Measurements from ENCODE around the gene PIEZO2.
A peak's percentile ranks its signal among the peaks of the same experiment; 100 is the strongest.
"Not testable (repeated sequence)": the region's sequence is repeated elsewhere in the genome, so short reads cannot be mapped to it uniquely, and the experiment has no call there.

PIEZO2 gene

DNA sequence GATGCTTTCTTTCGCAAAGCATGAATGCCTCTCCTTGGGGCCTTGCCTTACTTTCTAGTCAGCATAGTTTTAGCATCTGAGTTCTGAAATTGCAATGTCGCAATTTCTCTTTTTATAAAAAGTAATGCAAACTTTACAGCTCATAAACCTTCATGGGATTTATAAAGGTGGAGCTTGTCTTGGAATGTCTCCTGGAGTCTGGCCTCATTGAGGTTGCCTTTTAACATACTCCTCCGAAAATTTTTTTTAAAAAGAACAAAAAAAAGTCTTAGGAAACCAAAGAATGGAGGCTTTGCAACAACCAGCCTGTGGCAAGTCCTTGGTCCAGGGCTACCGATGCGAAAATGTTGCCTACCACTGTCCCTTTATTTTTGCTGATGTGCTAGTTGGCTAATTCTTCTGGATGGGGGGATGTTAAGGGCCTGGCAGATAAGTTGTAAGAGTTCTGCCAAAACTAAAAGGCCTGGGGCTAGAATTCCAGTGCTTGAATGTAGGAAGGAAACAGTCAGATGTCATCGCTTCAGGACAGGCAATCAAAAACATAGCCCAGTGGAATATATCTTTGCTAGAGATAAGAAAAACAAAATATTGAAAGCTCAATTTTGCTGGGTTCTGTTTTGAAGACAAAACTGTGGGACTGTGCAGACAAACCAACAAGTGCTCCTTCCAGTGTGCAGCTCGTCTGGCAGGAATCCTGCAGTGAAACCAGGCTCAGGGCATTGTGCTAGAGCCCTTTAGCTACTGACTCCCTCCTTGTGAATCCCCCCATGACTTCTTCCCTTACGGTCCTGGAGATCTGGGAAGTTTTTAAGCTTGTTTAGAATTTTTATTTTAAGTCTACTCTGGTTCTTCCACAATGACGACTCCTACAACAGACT lies 213.0 kb downstream of the PIEZO2 start:
- no peak for TF ChIP-seq CTCF (conservative IDR thresholded peaks at IDR 0.05; ENCODE audit: low read length)
- no peak for DNase-seq (ENCODE audit: low read depth)
- no peak overlapping the region for H3K4me3 ChIP-seq (ENCODE audit: low read length)

- H3K4me3 ChIP-seq (ENCODE audit: low read length), result no peak overlapping the region
- TF ChIP-seq CTCF (conservative IDR thresholded peaks at IDR 0.05; ENCODE audit: low read length), result no peak
- DNase-seq (ENCODE audit: low read depth), result no peak
Observed at GRCh38 chr18:10935588-10935987, 213.8 kb downstream of the PIEZO2 start.

DNA sequence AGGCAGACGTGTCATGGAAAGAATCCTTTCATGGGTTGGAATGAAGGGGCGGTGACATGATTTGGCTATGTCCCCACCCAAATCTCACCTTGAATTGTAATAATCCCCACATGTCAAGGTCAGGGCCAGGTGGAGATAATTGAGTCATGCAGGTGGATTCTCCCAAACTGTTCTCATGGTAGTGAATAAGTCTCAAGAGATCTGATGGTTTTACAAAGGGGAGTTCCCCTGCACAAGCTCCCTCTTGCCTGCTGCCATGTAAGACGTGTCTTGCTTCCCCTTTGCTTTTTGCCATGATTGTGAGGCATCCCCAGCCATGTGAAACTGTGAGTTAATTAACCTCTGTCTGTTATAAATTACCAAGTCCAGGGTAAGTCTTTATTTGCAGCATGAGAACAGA lies 215.7 kb downstream of the PIEZO2 start:
- H3K4me3 ChIP-seq (ENCODE audit: low read length); DNase-seq (ENCODE audit: low read depth): not testable (repeated sequence)

DNA sequence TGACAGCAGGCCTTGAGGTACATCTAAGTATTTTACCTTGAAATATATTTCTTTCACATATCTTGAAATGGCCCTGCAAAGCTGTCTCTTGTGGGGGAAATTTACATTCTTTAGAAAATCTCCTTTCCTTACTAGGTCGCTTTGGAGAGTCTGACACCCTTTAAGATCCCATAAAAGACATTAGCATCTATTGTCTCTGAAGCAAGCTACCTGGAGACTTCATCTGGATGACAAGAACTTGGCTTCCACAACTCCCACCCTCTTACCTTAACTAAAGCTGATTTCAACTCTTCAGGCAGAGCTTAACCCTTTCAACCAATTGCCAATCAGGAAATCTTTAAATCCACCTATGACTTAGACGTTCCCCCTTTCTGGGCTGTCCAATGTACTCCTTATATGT lies 219.3 kb downstream of the PIEZO2 start:
- TF ChIP-seq CTCF (conservative IDR thresholded peaks at IDR 0.05; ENCODE audit: low read length), result no peak
- H3K4me3 ChIP-seq (ENCODE audit: low read length), result no peak overlapping the region
- DNase-seq (ENCODE audit: low read depth), result no peak

DNA sequence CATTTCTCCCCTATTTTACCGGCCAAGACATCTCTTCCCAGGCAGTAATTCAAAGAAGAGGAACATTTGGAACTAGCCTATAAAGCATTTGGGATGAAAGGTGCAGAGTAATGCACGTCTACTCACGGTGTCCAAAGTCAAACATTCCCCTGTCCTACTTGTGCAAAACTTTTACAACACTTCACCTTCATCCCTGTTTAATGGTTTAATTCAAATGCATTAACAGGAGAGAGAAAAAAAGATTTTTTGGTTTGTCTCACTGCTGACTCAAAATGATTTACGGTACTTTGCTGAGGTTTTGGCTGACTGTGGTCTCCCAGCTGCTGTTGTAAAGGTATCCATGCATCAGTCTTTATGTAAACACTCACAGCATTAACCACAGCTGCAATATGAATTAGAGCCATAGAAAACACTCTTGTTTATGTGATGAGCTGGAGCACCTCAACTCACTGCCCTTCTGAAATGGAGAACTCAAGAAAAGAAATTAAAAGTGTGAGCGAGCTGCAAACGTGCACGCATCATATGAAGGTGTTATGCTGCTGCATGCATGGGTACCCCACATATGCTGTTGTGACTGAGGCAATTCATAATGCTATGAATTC lies 220.5 kb downstream of the PIEZO2 start:
- peak; percentile 51 for DNase-seq (ENCODE audit: low read depth)
- no peak overlapping the region for H3K4me3 ChIP-seq (ENCODE audit: low read length)
- no peak for TF ChIP-seq CTCF (conservative IDR thresholded peaks at IDR 0.05; ENCODE audit: low read length)

DNA sequence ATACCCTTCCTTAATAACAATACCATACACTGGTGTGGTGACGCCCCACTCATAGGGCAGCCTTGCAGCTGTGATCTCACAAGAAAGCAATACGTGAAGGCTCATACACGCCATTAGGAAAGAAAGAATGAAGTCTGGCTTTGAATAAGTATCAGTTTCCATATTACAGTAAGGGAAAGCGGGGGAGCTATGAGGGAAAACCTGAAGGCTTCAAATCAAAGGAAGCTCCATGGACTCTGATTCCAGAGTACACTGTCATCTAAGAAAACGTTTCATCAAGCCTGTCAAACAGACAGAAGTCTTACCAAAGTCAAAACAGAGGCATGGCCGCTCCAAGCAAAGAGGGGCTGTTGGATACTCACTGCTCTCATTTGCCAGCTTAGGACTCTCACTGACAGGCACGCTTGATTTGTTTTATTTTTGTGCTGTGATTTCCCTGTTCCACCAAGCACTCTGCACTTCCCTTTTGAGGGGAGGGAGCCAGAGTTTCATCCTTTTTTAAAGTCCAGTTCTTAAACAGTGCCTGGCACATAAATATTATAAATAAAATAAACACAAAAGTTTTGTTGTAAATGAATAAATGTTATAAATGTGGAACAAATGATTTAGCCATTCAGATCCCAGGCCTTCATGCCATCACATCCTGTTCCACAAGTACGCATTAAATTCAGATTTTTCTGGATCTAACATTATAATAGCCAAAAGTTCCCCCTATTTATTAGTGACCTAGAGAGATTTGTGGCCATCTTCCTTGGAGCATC lies 221.2 kb downstream of the PIEZO2 start:
- DNase-seq (ENCODE audit: low read depth), result no peak
- no peak for TF ChIP-seq CTCF (conservative IDR thresholded peaks at IDR 0.05; ENCODE audit: low read length)
- no peak overlapping the region for H3K4me3 ChIP-seq (ENCODE audit: low read length)

- peak; percentile 69 for DNase-seq (ENCODE audit: low read depth)
- peak overlapping the region; percentile 0; the same call in 1 of the 2 replicates for H3K4me3 ChIP-seq (ENCODE audit: low read length)
- no peak for TF ChIP-seq CTCF (conservative IDR thresholded peaks at IDR 0.05; ENCODE audit: low read length)
Observed at GRCh38 chr18:10927286-10927992, 221.9 kb downstream of the PIEZO2 start.

Measured in AG10803 (cell line).